ENCODE data around the gene TKFC. TPM values are rescaled to one million over a fixed set of nuclear protein-coding genes. Genes with fewer than 3 reads are reported as not detected.

TKFC gene
- total and polyA plus RNA-seq, 8 donors: 26.6 to 48.5 (median 32.0) TPM

DNA sequence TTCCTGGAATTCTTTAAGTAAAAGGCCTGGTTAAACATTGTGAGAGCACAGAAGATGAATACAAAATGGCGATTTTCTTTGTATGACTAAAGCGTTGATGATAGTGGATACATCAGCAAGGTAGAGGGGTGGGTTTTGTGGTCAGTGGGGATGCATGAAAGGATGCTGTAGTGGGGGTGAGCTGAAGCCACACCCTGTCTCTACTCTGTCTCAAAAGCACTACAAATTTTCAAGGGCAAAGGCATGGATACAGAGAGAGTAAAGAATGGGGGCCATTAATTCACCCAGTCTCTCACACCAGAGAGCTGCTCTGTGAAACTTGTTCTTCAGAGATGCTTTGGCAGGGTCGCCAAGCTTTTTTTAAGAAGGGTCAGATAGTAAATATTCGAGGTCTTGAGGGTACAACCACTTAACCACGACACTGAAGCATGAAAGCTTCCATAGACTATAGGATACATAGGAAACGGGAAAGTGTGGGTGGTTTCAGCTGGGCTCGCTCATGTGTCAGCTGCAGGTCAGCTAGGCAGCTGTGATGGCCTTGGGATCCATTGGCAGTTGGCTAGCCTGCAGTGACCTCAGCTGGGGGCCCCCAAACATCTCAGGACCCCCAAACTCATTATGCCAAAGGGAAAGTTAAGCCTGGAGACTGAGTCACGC lies 37.4 kb downstream of the TKFC start:
- H3K9me3 ChIP-seq: no peaks in the 10 kb centered on the region
- TF ChIP-seq, protein P1, sequence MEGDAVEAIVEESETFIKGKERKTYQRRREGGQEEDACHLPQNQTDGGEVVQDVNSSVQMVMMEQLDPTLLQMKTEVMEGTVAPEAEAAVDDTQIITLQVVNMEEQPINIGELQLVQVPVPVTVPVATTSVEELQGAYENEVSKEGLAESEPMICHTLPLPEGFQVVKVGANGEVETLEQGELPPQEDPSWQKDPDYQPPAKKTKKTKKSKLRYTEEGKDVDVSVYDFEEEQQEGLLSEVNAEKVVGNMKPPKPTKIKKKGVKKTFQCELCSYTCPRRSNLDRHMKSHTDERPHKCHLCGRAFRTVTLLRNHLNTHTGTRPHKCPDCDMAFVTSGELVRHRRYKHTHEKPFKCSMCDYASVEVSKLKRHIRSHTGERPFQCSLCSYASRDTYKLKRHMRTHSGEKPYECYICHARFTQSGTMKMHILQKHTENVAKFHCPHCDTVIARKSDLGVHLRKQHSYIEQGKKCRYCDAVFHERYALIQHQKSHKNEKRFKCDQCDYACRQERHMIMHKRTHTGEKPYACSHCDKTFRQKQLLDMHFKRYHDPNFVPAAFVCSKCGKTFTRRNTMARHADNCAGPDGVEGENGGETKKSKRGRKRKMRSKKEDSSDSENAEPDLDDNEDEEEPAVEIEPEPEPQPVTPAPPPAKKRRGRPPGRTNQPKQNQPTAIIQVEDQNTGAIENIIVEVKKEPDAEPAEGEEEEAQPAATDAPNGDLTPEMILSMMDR (IDR thresholded peaks at IDR 0.05): no peak
- no peak overlapping the region for H3K4me3 ChIP-seq
- H3K4me1 ChIP-seq: peaks cover 0 to 7% of the 10 kb centered on the region in 2 donors
- no peak for DNase-seq
- no peak overlapping the region for H3K27ac ChIP-seq
- intact Hi-C loops (cut with DNase I): no loop called here
- no peak for ATAC-seq
- H3K36me3 ChIP-seq: peaks cover 0 to 63% of the 10 kb centered on the region in 2 donors
- no peaks in the 10 kb centered on the region for H3K27me3 ChIP-seq

DNA sequence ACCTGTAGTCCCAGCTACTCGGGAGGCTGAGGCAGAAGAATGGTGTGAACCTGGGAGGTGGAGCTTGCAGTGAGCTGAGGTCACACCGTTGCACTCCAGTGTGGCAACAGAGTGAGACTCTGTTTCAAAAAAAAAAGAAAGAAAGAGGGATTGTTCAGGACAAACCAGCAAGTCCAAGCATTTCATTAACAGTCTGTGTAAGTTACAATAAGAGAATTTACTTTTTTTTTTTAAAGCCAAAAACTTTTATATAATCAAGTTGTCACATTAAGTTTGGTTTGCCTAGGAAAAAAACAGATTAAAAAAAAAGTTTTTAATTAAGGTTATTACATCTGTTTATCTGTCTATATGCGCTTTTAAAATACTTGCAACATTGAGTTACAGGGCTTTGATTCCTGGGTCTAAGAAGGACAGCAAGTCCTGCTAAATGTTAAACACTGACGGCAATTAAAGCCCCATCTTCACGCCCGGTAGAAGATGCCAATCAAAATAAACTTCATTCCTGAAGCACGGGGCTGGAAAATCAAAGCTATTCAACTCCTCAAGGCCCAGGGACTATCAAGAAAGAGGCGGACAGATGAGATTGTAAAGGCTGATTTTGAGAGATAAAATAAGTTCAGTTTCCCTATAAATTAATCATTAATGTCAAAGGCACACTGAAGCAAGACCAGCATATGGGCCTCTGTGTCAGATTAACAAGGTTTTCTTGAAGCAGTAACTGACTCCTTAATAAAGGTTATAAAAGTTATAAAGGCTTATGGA lies 39.8 kb downstream of the TKFC start:
- no peak overlapping the region for H3K27ac ChIP-seq
- no peaks in the 10 kb centered on the region for H3K27me3 ChIP-seq
- intact Hi-C loops (cut with DNase I): no loop called here
- H3K36me3 ChIP-seq: peaks cover 0 to 46% of the 10 kb centered on the region in 2 donors
- TF ChIP-seq, protein P1 (IDR thresholded peaks at IDR 0.05): no peak
- no peaks in the 10 kb centered on the region for H3K9me3 ChIP-seq
- peaks cover 0 to 7% of the 10 kb centered on the region in 2 donors for H3K4me1 ChIP-seq
- DNase-seq (no peak), ATAC-seq (no peak)
- H3K4me3 ChIP-seq: no peak overlapping the region

DNA sequence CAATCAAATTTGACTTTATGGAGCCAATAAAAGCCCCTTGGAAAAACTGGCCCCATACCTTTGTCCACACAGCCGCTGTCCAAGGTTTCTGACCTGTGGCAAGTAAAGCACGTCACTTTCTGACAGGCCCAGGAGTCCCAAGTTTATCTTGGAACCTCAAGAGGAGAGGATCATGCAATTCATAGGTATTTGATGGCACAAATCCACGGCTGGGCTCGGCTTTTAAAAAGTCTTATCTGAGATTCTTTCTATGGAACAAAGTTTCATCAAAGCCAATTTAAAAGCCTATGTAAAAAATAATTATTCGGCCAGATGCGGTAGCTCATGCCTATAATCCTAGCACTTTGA lies 42.7 kb downstream of the TKFC start:
- Histone ChIP-seq H3K27me3 (no peaks in the 10 kb centered on the region), H3K4me3 (no peak overlapping the region), H3K36me3 (peaks cover 0 to 17% of the 10 kb centered on the region in 2 donors), H3K9me3 (no peaks in the 10 kb centered on the region), H3K4me1 (peaks cover 6 to 13% of the 10 kb centered on the region in 2 donors), H3K27ac (no peak overlapping the region)
- no peak for DNase-seq
- intact Hi-C loops (cut with DNase I): no loop called here
- ATAC-seq: no peak
- TF ChIP-seq, protein P1 (IDR thresholded peaks at IDR 0.05): no peak

DNA sequence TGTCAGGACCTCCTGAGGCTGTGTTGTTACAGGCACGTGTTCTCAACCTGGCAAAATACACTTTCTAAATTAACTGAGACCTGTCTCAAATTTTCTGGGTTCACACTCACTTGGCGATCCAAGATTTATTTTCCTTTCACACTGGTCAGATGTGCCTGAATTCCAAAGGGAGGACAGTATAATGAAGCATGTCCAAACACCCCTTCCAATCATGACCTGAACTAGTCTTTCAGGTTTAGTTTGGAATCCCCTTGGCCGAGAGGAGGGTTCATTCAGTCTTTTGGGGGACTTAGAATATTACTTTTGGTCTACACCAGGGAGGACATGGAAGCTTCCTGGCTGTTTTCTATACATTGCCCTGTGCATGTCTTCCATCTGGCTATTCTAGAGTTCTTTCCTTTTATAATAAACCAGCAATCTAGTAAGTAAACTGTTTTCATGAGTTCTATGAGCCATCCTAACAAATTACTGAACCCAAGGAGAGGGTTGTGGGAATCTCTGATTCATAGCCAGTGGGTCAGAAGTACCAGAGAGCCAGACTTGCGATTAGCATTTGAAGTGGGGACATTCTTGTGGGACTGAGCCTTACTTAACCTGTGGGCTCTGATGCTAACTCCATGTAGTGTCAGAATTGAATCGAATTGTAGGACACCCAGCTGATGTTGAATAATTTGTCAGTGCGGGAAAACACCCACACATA lies 44.6 kb downstream of the TKFC start:
- TF ChIP-seq, protein P1 (IDR thresholded peaks at IDR 0.05): no peak
- no peak overlapping the region for H3K4me3 ChIP-seq
- H3K9me3 ChIP-seq: no peaks in the 10 kb centered on the region
- DNase-seq (no peak), ATAC-seq (no peak)
- H3K4me1 ChIP-seq: peaks cover 6 to 18% of the 10 kb centered on the region in 2 donors
- peaks cover 0 to 10% of the 10 kb centered on the region in 2 donors for H3K36me3 ChIP-seq
- H3K27me3 ChIP-seq: no peaks in the 10 kb centered on the region
- H3K27ac ChIP-seq: no peak overlapping the region
- intact Hi-C loops (cut with DNase I): no loop called here

Data from left lung (tissue), 10 donors.